Spleen (tissue), 7 donors: ENCODE measurements around the gene FBXO21.

Source experiments
- POLR2A ChIP-seq, 3 donors: fragments of 450-650 bp; IDR thresholded peaks; one replicate each; pipeline ENCODE4 v1.5.1; 2017; ENCODE audit warnings: antibody characterized with exemption in 3 of 3, mild to moderate bottlenecking in 1 of 3
- POLR2AphosphoS5 ChIP-seq, 3 donors: sonication (generic); formaldehyde crosslinking; IDR thresholded peaks; one replicate each; pipeline ENCODE4 v1.5.1; 2017; ENCODE audit warnings: antibody characterized with exemption in 3 of 3
- TF ChIP-seq, protein P1 (sequence below), 11 experiments: fragments of 200-600 bp in 7 of 11; fragments of 450-650 bp in 4 of 11; sonication (generic) in 4 of 11; IDR thresholded peaks in 8 of 11; conservative IDR thresholded peaks in 3 of 11; 1 replicate in 7 of 11; 2 replicates in 4 of 11; pipeline versions ENCODE4 v1.4.0 to v1.8.0; 2016 to 2021; ENCODE audit warnings: antibody characterized with exemption in 11 of 11, inconsistent platforms in 4 of 11, mild to moderate bottlenecking in 1 of 11
- donor health status: DM: no; HTN: no; CAD: no; lungs with moderate emphysema.
- donor health status: DM: no; HTN: no; CAD: no.
- donor health status: DM: no; HTN: no; CAD: no.

DNA sequence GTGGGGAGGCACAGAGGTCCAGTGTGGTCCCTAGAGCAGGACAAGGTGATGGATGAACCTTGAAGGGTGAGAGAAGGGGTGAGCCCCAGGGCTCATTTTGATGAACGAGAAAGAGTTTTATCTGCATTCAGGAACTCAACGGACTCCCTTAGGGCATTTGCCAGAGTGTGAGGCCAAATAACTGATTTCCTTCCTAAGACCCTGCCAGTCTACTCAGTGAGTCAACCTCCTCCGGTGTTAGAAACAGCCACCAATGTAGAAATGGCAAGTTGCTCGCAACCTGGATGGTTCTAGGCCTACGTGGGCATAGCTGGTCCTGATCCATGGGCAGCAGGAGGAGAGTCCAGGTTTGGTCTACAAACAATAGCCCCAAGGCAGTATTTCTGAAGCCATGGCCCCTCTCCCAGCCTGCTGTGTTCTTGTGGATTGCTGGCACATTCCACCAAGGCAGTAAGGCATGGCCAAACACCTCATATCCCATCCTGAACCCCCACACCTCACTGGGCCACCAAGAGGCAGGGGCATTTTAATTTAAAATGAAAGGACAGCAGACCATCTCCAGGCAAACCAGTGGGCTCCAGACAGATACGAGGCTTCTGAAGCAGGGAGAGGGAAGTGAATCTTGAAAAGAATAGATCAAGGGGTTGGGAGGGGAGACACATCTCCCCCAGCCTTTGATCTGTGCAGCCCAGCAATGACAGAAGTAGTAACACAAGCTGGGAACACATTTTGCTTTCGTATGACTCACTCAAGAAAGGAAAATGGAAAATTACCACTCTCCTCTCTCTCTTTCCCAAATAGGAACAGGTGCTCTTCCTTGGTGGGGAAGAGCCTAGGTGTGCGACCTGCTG is 65.6 kb downstream of the FBXO21 start:
- TF ChIP-seq POLR2A (IDR thresholded peaks at IDR 0.05): no peak
- TF ChIP-seq, protein P1, sequence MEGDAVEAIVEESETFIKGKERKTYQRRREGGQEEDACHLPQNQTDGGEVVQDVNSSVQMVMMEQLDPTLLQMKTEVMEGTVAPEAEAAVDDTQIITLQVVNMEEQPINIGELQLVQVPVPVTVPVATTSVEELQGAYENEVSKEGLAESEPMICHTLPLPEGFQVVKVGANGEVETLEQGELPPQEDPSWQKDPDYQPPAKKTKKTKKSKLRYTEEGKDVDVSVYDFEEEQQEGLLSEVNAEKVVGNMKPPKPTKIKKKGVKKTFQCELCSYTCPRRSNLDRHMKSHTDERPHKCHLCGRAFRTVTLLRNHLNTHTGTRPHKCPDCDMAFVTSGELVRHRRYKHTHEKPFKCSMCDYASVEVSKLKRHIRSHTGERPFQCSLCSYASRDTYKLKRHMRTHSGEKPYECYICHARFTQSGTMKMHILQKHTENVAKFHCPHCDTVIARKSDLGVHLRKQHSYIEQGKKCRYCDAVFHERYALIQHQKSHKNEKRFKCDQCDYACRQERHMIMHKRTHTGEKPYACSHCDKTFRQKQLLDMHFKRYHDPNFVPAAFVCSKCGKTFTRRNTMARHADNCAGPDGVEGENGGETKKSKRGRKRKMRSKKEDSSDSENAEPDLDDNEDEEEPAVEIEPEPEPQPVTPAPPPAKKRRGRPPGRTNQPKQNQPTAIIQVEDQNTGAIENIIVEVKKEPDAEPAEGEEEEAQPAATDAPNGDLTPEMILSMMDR (IDR thresholded peaks at IDR 0.05 in 8 of 11, conservative IDR thresholded peaks at IDR 0.05 in 3 of 11): no peak
- TF ChIP-seq POLR2AphosphoS5 (IDR thresholded peaks at IDR 0.05): no peak
